K562 (cell line): ENCODE data around the gene MPHOSPH9. TPM values are rescaled to one million over a fixed set of nuclear protein-coding genes. Genes with fewer than 3 reads are reported as not detected.

Experiments
- C11orf30 ChIP-seq: fragments of 450-650 bp; IDR thresholded peaks from 2 replicates; pipeline ENCODE4 v1.6.1; 2016; ENCODE audit warnings: low read depth, mild to moderate bottlenecking
- MTF1 ChIP-seq: fragments of 250-450 bp; sonication (Bioruptor Pico); IDR thresholded peaks from 2 replicates; pipeline ENCODE4 v1.9.0; 2021; ENCODE audit warnings: moderate library complexity, mild to moderate bottlenecking, inconsistent platforms, borderline replicate concordance
- NUFIP1 ChIP-seq: fragments of 450-650 bp; IDR thresholded peaks from 2 replicates; pipeline ENCODE4 v1.6.1; 2018; ENCODE audit not compliant: partially characterized antibody
- PHF21A ChIP-seq: fragments of 450-650 bp; IDR thresholded peaks from 2 replicates; pipeline ENCODE4 v1.6.1; 2017; ENCODE audit warnings: low read depth, borderline replicate concordance
- POLR2AphosphoS2 ChIP-seq: IDR thresholded peaks from 2 replicates; pipeline ENCODE4 v1.6.1; 2012; ENCODE audit warnings: low read length, improper control_type of control experiment
- SNRNP70 ChIP-seq: fragments of 200-400 bp; formaldehyde crosslinking; optimal IDR thresholded peaks from 2 replicates; pipeline ENCODE3; 2017; ENCODE audit warnings: low read depth, low read length
- SRSF3 ChIP-seq: fragments of 200-400 bp; formaldehyde crosslinking; IDR thresholded peaks from 2 replicates; pipeline ENCODE4 v1.6.1; 2016; ENCODE audit warnings: mild to moderate bottlenecking, low read length, moderate library complexity; ENCODE audit not compliant: insufficient read depth
- ZC3H11A ChIP-seq: IDR thresholded peaks from 2 replicates; pipeline ENCODE4 v1.6.1; 2012; ENCODE audit warnings: low read depth, low read length, improper control_type of control experiment
- ZNF24 ChIP-seq: fragments of 450-650 bp; IDR thresholded peaks from 2 replicates; pipeline ENCODE4 v1.6.1; 2016
- ZNF384 ChIP-seq: IDR thresholded peaks from 2 replicates; pipeline ENCODE4 v1.6.1; 2012; ENCODE audit warnings: low read depth, low read length, improper control_type of control experiment
- ZNF445 ChIP-seq: fragments of 250-450 bp; sonication (Bioruptor Pico); IDR thresholded peaks from 2 replicates; pipeline ENCODE4 v1.4.0; 2020; ENCODE audit warnings: low read depth, mild to moderate bottlenecking, moderate library complexity
- ZNF830 ChIP-seq: fragments of 250-450 bp; sonication (Bioruptor Pico); IDR thresholded peaks from 2 replicates; pipeline ENCODE4 v1.5.0; 2021; ENCODE audit warnings: mild to moderate bottlenecking
- polyA plus RNA-seq, 8 experiments: library from polyadenylated mRNA; depleted of rRNA in 4 of 8; stranded (reverse) in 5 of 8; unstranded in 3 of 8; fragments of >200 nt; fragmentation: Nextera tagmentation in 2 of 8; fragmentation: Illumina TruSeq in 1 of 8; extraction: Ambion mirVana in 2 of 8; extraction: Trizol in 1 of 8; gene quantifications; 2 replicates each; pipeline versions ENCODE4 v1.2.1 to v1.2.3, GENCODE V29; 2011 to 2014; ENCODE audit warnings: inconsistent platforms in 1 of 8, missing spikeins in 1 of 8
- total RNA-seq, 7 experiments: library from RNA; depleted of rRNA in 6 of 7; stranded (reverse); fragments of >200 nt in 6 of 7; fragmentation: Illumina TruSeq in 2 of 7; extraction: Trizol in 2 of 7; gene quantifications; 2 replicates each; pipeline versions ENCODE4 v1.2.1 to v1.2.3, GENCODE V29; 2011 to 2021; ENCODE audit warnings: low replicate concordance in 1 of 7
- TF ChIP-seq, protein P1 (sequence below): fragments of 450-650 bp; IDR thresholded peaks from one replicate; pipeline ENCODE4 v1.6.1; 2018; ENCODE audit warnings: mild to moderate bottlenecking, moderate library complexity; ENCODE audit not compliant: partially characterized antibody
- TF ChIP-seq, protein P2 (sequence below): fragments of 250-450 bp; sonication (Bioruptor Pico); IDR thresholded peaks from 2 replicates; pipeline ENCODE4 v1.4.0; 2020; ENCODE audit warnings: mild to moderate bottlenecking
- TF ChIP-seq, protein P3 (sequence below): fragments of 250-450 bp; sonication (Bioruptor Pico); IDR thresholded peaks from 2 replicates; pipeline ENCODE4 v1.5.0; 2021; ENCODE audit warnings: mild to moderate bottlenecking, moderate library complexity
- TF ChIP-seq, protein P4 (sequence below): sonication (generic); formaldehyde crosslinking; IDR thresholded peaks from 2 replicates; pipeline ENCODE4 v1.8.0; 2022; ENCODE audit warnings: mild to moderate bottlenecking, low read depth, missing genetic modification reagents
- TF ChIP-seq, protein P5 (sequence below): fragments of 250-450 bp; sonication (Bioruptor Pico); IDR thresholded peaks from 2 replicates; pipeline ENCODE4 v1.8.0; 2022; ENCODE audit warnings: inconsistent platforms, mild to moderate bottlenecking, moderate library complexity, borderline replicate concordance

Gene MPHOSPH9
- total and polyA plus RNA-seq, 9 of the 15 experiments (the other 6 are each of a cell fraction or from before 2014, with no cell fraction given): 14.2 to 103 (median 54.5) TPM

DNA sequence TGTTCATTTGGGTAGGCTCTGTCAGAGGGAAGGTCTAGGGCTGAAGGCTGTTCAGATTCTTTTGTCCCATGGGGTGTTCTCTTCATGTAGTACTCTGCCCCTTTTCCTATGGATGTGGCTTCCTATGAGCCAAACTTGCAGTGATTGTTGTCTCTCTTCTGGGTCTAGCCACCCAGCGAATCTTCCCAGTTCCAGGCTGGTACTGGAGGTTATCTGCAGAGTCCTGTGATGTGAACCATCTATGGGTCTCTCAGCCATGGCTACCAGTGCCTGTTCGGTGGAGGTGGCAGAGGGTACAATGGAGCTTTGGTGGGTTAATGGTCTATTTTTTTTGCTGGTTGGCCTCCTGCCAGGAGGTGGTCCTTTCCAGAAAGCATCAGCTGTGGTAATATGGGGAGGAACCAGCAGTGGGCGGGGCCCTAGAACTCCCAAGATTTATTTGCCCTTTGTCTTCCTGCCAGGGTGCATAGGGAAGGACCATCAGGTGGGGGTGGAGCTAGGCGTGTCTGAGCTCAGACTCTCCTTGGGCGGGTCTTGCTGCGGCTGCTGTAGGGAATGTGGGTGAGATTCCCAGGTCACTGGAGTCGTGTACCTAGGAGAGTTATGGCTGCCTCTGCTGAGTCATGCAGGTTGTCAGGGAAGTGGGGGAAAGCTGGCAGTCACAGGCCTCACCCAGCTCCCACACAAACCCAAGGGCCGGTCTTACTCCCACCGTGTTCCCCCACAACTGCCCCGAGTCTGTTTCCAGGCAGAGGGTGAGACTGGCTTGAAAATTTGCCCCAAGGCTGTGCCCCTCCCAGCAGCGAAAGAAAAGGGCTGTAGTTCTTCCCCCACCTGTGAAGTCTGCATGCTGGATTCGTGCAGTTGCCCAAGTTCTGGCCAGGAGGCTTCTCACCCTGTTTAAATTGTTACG, 17.8 kb upstream of the MPHOSPH9 start (continued):
- TF ChIP-seq, protein P1, sequence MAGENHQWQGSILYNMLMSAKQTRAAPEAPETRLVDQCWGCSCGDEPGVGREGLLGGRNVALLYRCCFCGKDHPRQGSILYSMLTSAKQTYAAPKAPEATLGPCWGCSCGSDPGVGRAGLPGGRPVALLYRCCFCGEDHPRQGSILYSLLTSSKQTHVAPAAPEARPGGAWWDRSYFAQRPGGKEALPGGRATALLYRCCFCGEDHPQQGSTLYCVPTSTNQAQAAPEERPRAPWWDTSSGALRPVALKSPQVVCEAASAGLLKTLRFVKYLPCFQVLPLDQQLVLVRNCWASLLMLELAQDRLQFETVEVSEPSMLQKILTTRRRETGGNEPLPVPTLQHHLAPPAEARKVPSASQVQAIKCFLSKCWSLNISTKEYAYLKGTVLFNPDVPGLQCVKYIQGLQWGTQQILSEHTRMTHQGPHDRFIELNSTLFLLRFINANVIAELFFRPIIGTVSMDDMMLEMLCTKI: no peak
- TF ChIP-seq ZNF384 (0 out of 2 replicates have a peak, but pooled peaks have one; percentile 24), MTF1 (no peak), C11orf30 (peak; percentile 80), POLR2AphosphoS2 (no peak), SNRNP70 (no peak), NUFIP1 (no peak), ZC3H11A (no peak), ZNF830 (CRISPR knock-in tag) (no peak), ZNF24 (no peak), SRSF3 (no peak), ZNF445 (CRISPR knock-in tag) (no peak), PHF21A (no peak)
- TF ChIP-seq, protein P2, sequence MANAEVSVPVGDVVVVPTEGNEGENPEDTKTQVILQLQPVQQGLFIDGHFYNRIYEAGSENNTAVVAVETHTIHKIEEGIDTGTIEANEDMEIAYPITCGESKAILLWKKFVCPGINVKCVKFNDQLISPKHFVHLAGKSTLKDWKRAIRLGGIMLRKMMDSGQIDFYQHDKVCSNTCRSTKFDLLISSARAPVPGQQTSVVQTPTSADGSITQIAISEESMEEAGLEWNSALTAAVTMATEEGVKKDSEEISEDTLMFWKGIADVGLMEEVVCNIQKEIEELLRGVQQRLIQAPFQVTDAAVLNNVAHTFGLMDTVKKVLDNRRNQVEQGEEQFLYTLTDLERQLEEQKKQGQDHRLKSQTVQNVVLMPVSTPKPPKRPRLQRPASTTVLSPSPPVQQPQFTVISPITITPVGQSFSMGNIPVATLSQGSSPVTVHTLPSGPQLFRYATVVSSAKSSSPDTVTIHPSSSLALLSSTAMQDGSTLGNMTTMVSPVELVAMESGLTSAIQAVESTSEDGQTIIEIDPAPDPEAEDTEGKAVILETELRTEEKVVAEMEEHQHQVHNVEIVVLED (CRISPR knock-in tag): no peak
- TF ChIP-seq, protein P3, sequence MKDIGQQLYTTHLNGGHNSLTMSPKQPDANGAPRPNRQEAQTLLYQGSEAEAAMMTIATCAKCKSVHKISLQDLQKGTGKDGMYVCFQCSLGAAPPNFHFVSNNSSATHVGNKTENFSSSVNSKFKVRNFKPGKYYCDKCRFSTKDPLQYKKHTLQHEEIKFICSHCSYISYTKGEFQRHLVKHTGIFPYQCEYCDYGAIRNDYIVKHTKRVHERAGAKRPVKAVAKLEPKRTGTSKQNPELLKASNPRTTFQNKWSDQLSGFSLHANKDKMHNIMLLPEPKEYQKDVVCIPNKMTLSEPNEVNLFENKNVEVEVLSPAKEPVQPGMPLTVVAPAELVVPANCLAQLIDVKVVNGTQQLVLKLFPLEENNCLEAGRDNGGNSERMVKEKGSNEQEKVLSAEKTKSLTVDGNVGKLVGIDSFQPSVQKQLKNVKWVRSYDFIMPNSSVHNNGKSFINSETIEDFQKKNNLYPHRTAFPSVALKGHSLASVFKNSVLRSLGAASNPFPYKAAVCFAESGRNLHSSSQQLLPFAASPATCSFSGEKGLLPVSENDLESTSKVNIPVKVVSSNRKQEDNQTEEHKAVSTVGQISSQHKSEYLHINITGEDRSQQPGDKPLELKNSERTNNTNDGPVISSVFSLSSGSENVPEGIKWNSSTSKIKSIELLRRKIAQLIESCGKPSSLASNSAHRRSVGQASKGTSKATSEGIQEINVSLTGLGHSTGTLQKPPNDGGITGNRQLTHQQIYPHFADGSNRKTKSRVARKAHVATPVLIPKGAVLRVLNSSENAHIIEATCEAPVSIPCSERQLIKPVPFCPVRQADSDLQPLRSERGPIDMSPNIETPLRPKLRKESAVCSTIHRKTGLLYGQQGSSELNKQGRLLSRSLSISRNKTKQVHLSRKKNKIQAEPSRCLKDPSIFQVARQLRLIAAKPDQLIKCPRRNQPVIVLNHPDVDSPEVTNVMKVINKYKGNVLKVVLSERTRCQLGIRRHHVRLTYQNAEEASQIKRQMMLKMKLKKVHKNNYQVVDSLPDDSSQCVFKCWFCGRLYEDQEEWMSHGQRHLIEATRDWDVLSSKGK (CRISPR knock-in tag): no peak
- TF ChIP-seq, protein P4, sequence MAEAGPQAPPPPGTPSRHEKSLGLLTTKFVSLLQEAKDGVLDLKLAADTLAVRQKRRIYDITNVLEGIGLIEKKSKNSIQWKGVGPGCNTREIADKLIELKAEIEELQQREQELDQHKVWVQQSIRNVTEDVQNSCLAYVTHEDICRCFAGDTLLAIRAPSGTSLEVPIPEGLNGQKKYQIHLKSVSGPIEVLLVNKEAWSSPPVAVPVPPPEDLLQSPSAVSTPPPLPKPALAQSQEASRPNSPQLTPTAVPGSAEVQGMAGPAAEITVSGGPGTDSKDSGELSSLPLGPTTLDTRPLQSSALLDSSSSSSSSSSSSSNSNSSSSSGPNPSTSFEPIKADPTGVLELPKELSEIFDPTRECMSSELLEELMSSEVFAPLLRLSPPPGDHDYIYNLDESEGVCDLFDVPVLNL (CRISPR knock-in tag): no peak
- TF ChIP-seq, protein P5, sequence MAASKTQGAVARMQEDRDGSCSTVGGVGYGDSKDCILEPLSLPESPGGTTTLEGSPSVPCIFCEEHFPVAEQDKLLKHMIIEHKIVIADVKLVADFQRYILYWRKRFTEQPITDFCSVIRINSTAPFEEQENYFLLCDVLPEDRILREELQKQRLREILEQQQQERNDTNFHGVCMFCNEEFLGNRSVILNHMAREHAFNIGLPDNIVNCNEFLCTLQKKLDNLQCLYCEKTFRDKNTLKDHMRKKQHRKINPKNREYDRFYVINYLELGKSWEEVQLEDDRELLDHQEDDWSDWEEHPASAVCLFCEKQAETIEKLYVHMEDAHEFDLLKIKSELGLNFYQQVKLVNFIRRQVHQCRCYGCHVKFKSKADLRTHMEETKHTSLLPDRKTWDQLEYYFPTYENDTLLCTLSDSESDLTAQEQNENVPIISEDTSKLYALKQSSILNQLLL: no peak
